Measurements from ENCODE around the gene RNF34.
A peak's percentile ranks its signal among the peaks of the same experiment; 100 is the strongest.

The RNF34 gene

GRCh38 chr12:121399391-121400331, at the start of gene RNF34:
TSS of gene RNF34 (plus strand) at chr12:121400118. CDS start at chr12:121400213, 95 bp downstream.
- H3K4me3 ChIP-seq (ENCODE audit: low read length), result peak within 1 kb of the TSS; percentile 88
- no peak for TF ChIP-seq CTCF (conservative IDR thresholded peaks at IDR 0.05; ENCODE audit: low read depth, low read length)
- peak; percentile 89 for DNase-seq (ENCODE audit: low read depth)

GRCh38 chr12:121351820-121352681, 47.9 kb upstream of the RNF34 start, which contains the start of gene ANAPC5:
TSS of gene ANAPC5 (minus strand) at chr12:121352411. CDS start at chr12:121352340, 71 bp downstream.
- peak within 1 kb of the TSS; percentile 79 for H3K4me3 ChIP-seq (ENCODE audit: low read length)
- TF ChIP-seq CTCF (conservative IDR thresholded peaks at IDR 0.05; ENCODE audit: low read depth, low read length), result no peak
- peak; percentile 98 for DNase-seq (ENCODE audit: low read depth)

- DNase-seq (ENCODE audit: low read depth), result no peak
- TF ChIP-seq CTCF (conservative IDR thresholded peaks at IDR 0.05; ENCODE audit: low read depth, low read length), result no peak
- peak overlapping the region; percentile 79 for H3K4me3 ChIP-seq (ENCODE audit: low read length)
These were observed 47.3 kb upstream of the RNF34 start for GRCh38 chr12:121352682-121353018.

- H3K4me3 ChIP-seq (ENCODE audit: low read length), result no peak overlapping the region
- no peak for DNase-seq (ENCODE audit: low read depth)
- TF ChIP-seq CTCF (conservative IDR thresholded peaks at IDR 0.05; ENCODE audit: low read depth, low read length), result no peak
These were observed 44.1 kb upstream of the RNF34 start for GRCh38 chr12:121355818-121356217.

- H3K4me3 ChIP-seq (ENCODE audit: low read length), result no peak overlapping the region
- no peak for DNase-seq (ENCODE audit: low read depth)
- no peak for TF ChIP-seq CTCF (conservative IDR thresholded peaks at IDR 0.05; ENCODE audit: low read depth, low read length)
These were observed 43.3 kb upstream of the RNF34 start for GRCh38 chr12:121356657-121357056.

- no peak for DNase-seq (ENCODE audit: low read depth)
- H3K4me3 ChIP-seq (ENCODE audit: low read length), result no peak overlapping the region
- TF ChIP-seq CTCF (conservative IDR thresholded peaks at IDR 0.05; ENCODE audit: low read depth, low read length), result no peak
These were observed 42.6 kb upstream of the RNF34 start for GRCh38 chr12:121357331-121357730.

All from retinal pigment epithelial cell (primary cell).